Spleen (tissue), 11 donors: ENCODE results near the gene FAM219A. TPM values are rescaled to one million over a fixed set of nuclear protein-coding genes. Genes with fewer than 3 reads are reported as not detected.

Experiments used
- DNase-seq: peaks from one replicate; pipeline ENCODE4 v3.0.0-alpha.2; 2020
- H3K27ac ChIP-seq, 8 donors: fragments of 200-600 bp; sonication (generic) in 7 of 8; 1 replicate in 4 of 8; 2 replicates in 4 of 8; pipeline versions ENCODE4 v1.5.0 to v1.8.0; 2016 to 2021; ENCODE audit warnings: inconsistent platforms in 4 of 8, mild to moderate bottlenecking in 4 of 8, moderate library complexity in 1 of 8
- H3K27me3 ChIP-seq, 7 donors: fragments of 200-600 bp; sonication (generic) in 6 of 7; replicated peaks in 1 of 7; 1 replicate in 4 of 7; 2 replicates in 3 of 7; pipeline versions ENCODE4 v1.5.0 to v1.8.0; 2016 to 2021; ENCODE audit warnings: inconsistent platforms in 3 of 7, mild to moderate bottlenecking in 1 of 7
- H3K36me3 ChIP-seq, 6 donors: fragments of 200-600 bp; sonication (generic) in 5 of 6; 1 replicate in 4 of 6; 2 replicates in 2 of 6; pipeline versions ENCODE4 v1.5.0 to v1.8.0; 2016 to 2021; ENCODE audit warnings: inconsistent platforms in 2 of 6
- H3K4me1 ChIP-seq, 6 donors: fragments of 200-600 bp; sonication (generic) in 5 of 6; 1 replicate in 3 of 6; 2 replicates in 3 of 6; pipeline versions ENCODE4 v1.5.0 to v1.8.0; 2016 to 2021; ENCODE audit warnings: inconsistent platforms in 3 of 6
- H3K4me3 ChIP-seq, 8 donors: fragments of 200-600 bp; sonication (generic) in 7 of 8; 1 replicate in 4 of 8; 2 replicates in 4 of 8; pipeline versions ENCODE4 v1.5.0 to v1.8.0; 2016 to 2021; ENCODE audit warnings: inconsistent platforms in 4 of 8, mild to moderate bottlenecking in 4 of 8, moderate library complexity in 2 of 8
- H3K9me3 ChIP-seq, 8 donors: fragments of 200-600 bp; sonication (generic) in 7 of 8; 1 replicate in 4 of 8; 2 replicates in 4 of 8; pipeline versions ENCODE4 v1.5.0 to v1.8.0; 2016 to 2021; ENCODE audit warnings: inconsistent platforms in 4 of 8
- POLR2A ChIP-seq, 3 donors: fragments of 450-650 bp; IDR thresholded peaks; one replicate each; pipeline ENCODE4 v1.5.1; 2017; ENCODE audit warnings: antibody characterized with exemption in 3 of 3, mild to moderate bottlenecking in 1 of 3
- POLR2AphosphoS5 ChIP-seq, 3 donors: sonication (generic); formaldehyde crosslinking; IDR thresholded peaks; one replicate each; pipeline ENCODE4 v1.5.1; 2017; ENCODE audit warnings: antibody characterized with exemption in 3 of 3
- WGBS, 5 donors: extraction: QIAGEN DNeasy Blood & Tissue Kit in 3 of 5; methylation state at CpG; one replicate each; pipeline versions ENCODE4 v1.1.5 to v1.1.7; 2013 to 2018; 5-methylcytosine and 5-hydroxymethylcytosine counted together
- intact Hi-C: fragments of 100-400 bp; cut with DNase I; formaldehyde crosslinking; loops from one replicate; pipeline ENCODE4 v1.15.0; 2023; ENCODE audit warnings: low total_unique reads
- polyA plus RNA-seq, 3 donors: library from polyadenylated mRNA; stranded (reverse); fragments of 200-250 nt; gene quantifications; one replicate each; pipeline ENCODE4 v1.2.1, GENCODE V29; 2013
- total RNA-seq, 7 donors: library from RNA; depleted of rRNA in 3 of 7; stranded (reverse); fragments of >200 nt in 3 of 7; fragmentation: NEBNext Ultra II Directional in 4 of 7; extraction: Animal tissue kit (Norgen Biotek cat#: 25700) in 4 of 7; gene quantifications; one replicate each; pipeline versions ENCODE4 v1.1.0 to v1.2.1, GENCODE V29; 2016 to 2021
- TF ChIP-seq, protein P1 (sequence below), 11 experiments: fragments of 200-600 bp in 7 of 11; fragments of 450-650 bp in 4 of 11; sonication (generic) in 4 of 11; IDR thresholded peaks in 8 of 11; conservative IDR thresholded peaks in 3 of 11; 1 replicate in 7 of 11; 2 replicates in 4 of 11; pipeline versions ENCODE4 v1.4.0 to v1.8.0; 2016 to 2021; ENCODE audit warnings: antibody characterized with exemption in 11 of 11, inconsistent platforms in 4 of 11, mild to moderate bottlenecking in 1 of 11
- donor health status: healthy with polysubstance abuse.
- donor health status: DM: no; HTN: no; CAD: no; lungs with moderate emphysema.
- donor health status: DM: no; HTN: no; CAD: no.
- donor health status: Bipolar disorder and iron deficiency.
- donor health status: healthy.
- donor health status: DM: no; HTN: no; CAD: no.
- donor health status: DM: yes; HTN: yes; CAD: no.

FAM219A gene
- total and polyA plus RNA-seq, 10 donors: 3.2 to 26.9 (median 11.0) TPM

DNA sequence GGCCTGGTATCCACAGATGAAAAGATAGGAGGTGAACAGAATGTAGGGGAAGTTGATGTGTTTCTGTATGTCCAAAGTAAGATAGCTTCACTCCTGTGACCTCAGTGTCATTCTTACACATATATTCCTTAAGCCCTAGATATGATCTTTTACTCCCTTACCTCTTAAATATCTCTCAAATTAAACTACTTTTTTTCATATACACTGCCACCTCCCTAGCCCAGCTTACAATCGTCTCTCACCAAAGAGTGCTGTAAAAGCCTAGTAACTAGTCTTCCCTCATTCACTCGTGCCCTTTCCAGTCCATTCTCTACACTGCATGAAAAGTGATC is 5.5 kb upstream of the FAM219A start:
- no peak overlapping the region for H3K27ac ChIP-seq
- H3K36me3 ChIP-seq: no peaks in the 10 kb centered on the region
- 67 to 84% (median 72%) methylated on average over 2 of the region's 2 CpGs for WGBS, 5 donors
- intact Hi-C loops: no loop called here
- no peak overlapping the region for H3K4me3 ChIP-seq
- H3K4me1 ChIP-seq: peaks cover 0 to 4% (median 3%) of the 10 kb centered on the region in 6 donors
- no peak for TF ChIP-seq POLR2A (IDR thresholded peaks at IDR 0.05)
- no peak for TF ChIP-seq POLR2AphosphoS5 (IDR thresholded peaks at IDR 0.05)
- TF ChIP-seq, protein P1, sequence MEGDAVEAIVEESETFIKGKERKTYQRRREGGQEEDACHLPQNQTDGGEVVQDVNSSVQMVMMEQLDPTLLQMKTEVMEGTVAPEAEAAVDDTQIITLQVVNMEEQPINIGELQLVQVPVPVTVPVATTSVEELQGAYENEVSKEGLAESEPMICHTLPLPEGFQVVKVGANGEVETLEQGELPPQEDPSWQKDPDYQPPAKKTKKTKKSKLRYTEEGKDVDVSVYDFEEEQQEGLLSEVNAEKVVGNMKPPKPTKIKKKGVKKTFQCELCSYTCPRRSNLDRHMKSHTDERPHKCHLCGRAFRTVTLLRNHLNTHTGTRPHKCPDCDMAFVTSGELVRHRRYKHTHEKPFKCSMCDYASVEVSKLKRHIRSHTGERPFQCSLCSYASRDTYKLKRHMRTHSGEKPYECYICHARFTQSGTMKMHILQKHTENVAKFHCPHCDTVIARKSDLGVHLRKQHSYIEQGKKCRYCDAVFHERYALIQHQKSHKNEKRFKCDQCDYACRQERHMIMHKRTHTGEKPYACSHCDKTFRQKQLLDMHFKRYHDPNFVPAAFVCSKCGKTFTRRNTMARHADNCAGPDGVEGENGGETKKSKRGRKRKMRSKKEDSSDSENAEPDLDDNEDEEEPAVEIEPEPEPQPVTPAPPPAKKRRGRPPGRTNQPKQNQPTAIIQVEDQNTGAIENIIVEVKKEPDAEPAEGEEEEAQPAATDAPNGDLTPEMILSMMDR (IDR thresholded peaks at IDR 0.05 in 8 of 11, conservative IDR thresholded peaks at IDR 0.05 in 3 of 11): no peak
- peaks cover 0 to 8% (median 0%) of the 10 kb centered on the region in 7 donors for H3K27me3 ChIP-seq
- DNase-seq: no peak
- H3K9me3 ChIP-seq: no peaks in the 10 kb centered on the region

GRCh38 chr9:34463098-34463900 is 4.9 kb upstream of the FAM219A start:
- H3K4me3 ChIP-seq: no peak overlapping the region
- H3K9me3 ChIP-seq: no peaks in the 10 kb centered on the region
- intact Hi-C loops: no loop called here
- DNase-seq: no peak
- WGBS, 5 donors: 55 to 75% (median 66%) methylated on average over 5 of the region's 5 CpGs
- H3K27me3 ChIP-seq: peaks cover 0 to 8% (median 0%) of the 10 kb centered on the region in 7 donors
- H3K36me3 ChIP-seq: no peaks in the 10 kb centered on the region
- TF ChIP-seq, protein P1 (IDR thresholded peaks at IDR 0.05 in 8 of 11, conservative IDR thresholded peaks at IDR 0.05 in 3 of 11): no peak
- TF ChIP-seq POLR2A (IDR thresholded peaks at IDR 0.05): no peak
- TF ChIP-seq POLR2AphosphoS5 (IDR thresholded peaks at IDR 0.05): no peak
- H3K27ac ChIP-seq: no peak overlapping the region
- peaks cover 0 to 8% (median 5%) of the 10 kb centered on the region in 6 donors for H3K4me1 ChIP-seq

- no peak for DNase-seq
- intact Hi-C loops: loop anchor here (5.0 kb wide), 1 partner anchor 152 kb away; the partner anchor contains the start of gene RPP25L
- 23 to 36% (median 31%) methylated on average over 3 of the region's 3 CpGs for WGBS, 5 donors
- Histone ChIP-seq H3K36me3 (no peaks in the 10 kb centered on the region), H3K9me3 (no peaks in the 10 kb centered on the region), H3K4me1 (peaks cover 14 to 37% (median 31%) of the 10 kb centered on the region in 6 donors), H3K4me3 (no peak overlapping the region), H3K27ac (no peak overlapping the region), H3K27me3 (peaks cover 0 to 8% (median 0%) of the 10 kb centered on the region in 7 donors)
- no peak for TF ChIP-seq POLR2AphosphoS5 (IDR thresholded peaks at IDR 0.05)
- TF ChIP-seq, protein P1 (IDR thresholded peaks at IDR 0.05 in 8 of 11, conservative IDR thresholded peaks at IDR 0.05 in 3 of 11): no peak
Measured at GRCh38 chr9:34459941-34460340, 1.6 kb upstream of the FAM219A start.

DNA sequence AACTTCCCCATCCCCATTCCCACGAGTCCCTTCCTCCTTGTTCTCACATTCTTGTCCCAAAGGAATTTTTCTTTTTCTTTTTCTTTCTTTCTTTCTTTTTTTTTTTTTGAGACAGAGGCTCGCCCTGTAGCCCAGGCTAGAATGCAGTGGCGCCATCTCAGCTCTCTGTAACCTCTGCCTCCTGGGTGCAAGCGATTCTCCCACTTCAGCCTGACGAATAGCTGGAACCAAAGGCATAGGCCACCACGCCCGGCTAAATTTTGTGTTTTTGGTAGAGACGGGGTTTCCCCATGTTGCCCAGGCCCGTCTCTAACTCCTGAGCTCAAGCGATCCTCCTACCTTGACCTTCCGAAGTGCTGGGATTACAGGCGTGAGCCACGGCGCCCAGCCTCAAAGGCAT is 986 bp upstream of the FAM219A start:
- no peak overlapping the region for H3K27ac ChIP-seq
- intact Hi-C loops: loop anchor here (5.0 kb wide), 1 partner anchor 153 kb away; the partner anchor contains the start of gene RPP25L
- peaks cover 14 to 43% (median 31%) of the 10 kb centered on the region in 6 donors for H3K4me1 ChIP-seq
- no peaks in the 10 kb centered on the region for H3K36me3 ChIP-seq
- DNase-seq: no peak
- 85 to 90% (median 86%) methylated on average over 14 of the region's 14 CpGs for WGBS, 5 donors
- no peak overlapping the region for H3K4me3 ChIP-seq
- H3K27me3 ChIP-seq: peaks cover 0 to 8% (median 0%) of the 10 kb centered on the region in 7 donors
- H3K9me3 ChIP-seq: no peaks in the 10 kb centered on the region
- TF ChIP-seq POLR2A (IDR thresholded peaks at IDR 0.05) (no peak), POLR2AphosphoS5 (IDR thresholded peaks at IDR 0.05) (no peak)
- TF ChIP-seq, protein P1 (IDR thresholded peaks at IDR 0.05 in 8 of 11, conservative IDR thresholded peaks at IDR 0.05 in 3 of 11): no peak
